ENCODE results near the gene CEMIP. TPM values are rescaled to one million over a fixed set of nuclear protein-coding genes. Genes with fewer than 3 reads are reported as not detected.

CEMIP gene
- total RNA-seq, 1 experiment from 2014 or later: 0.07 TPM

- peak overlapping the region; percentile 52 for H3K4me3 Mint-ChIP-seq (ENCODE audit: unreplicated experiment)
- no peaks in the 10 kb centered on the region for H3K9me3 Mint-ChIP-seq (ENCODE audit: unreplicated experiment)
- Histone ChIP-seq H3K4me1 (no peaks in the 10 kb centered on the region), H3K36me3 (ENCODE audit: control insufficient read depth, insufficient read depth, low read length) (no peaks in the 10 kb centered on the region), H3K4me3 (ENCODE audit: low read depth, low read length) (peak overlapping the region; percentile 5; the same call in 1 of the 2 replicates), H3K9me3 (no peaks in the 10 kb centered on the region), H3K27me3 (replicated peaks; ENCODE audit: control insufficient read depth, insufficient read depth, low read length) (no peaks in the 10 kb centered on the region)
- intact Hi-C loops (cut with micrococcal nuclease; ENCODE audit: unreplicated experiment): no loop called here
- no TSS peak for BruUV-seq (replicated peaks)
- no peak overlapping the region for H3K27ac Mint-ChIP-seq (ENCODE audit: unreplicated experiment)
- ChIA-PET CTCF (no interaction called here), POLR2A (no interaction called here)
- no peaks in the 10 kb centered on the region for H3K36me3 Mint-ChIP-seq (ENCODE audit: insufficient read depth, unreplicated experiment)
- no peaks in the 10 kb centered on the region for H3K4me1 Mint-ChIP-seq (ENCODE audit: low read depth, unreplicated experiment)
- DNase-seq: peak in 1 of 2 experiments; percentile 24
- TF ChIP-seq CTCF (IDR thresholded peaks at IDR 0.05; ENCODE audit: insufficient read depth in 1 of 2, low read depth in 1 of 2, low read length in 1 of 2, severe bottlenecking in 1 of 2, unreplicated experiment in 1 of 2): no peak
- H3K27me3 Mint-ChIP-seq (ENCODE audit: insufficient read depth, unreplicated experiment): no peaks in the 10 kb centered on the region
These were observed 25.9 kb downstream of the CEMIP start for GRCh38 chr15:80804970-80805495.

GRCh38 chr15:80811781-80812315 is 32.7 kb downstream of the CEMIP start:
- no peak for DNase-seq
- H3K4me3 Mint-ChIP-seq (ENCODE audit: unreplicated experiment): no peak overlapping the region
- H3K4me1 Mint-ChIP-seq (ENCODE audit: low read depth, unreplicated experiment): peaks cover 5% of the 10 kb centered on the region
- POLR2A ChIA-PET: no interaction called here
- Histone ChIP-seq H3K4me1 (no peaks in the 10 kb centered on the region), H3K4me3 (ENCODE audit: low read depth, low read length) (no peak overlapping the region), H3K27me3 (replicated peaks; ENCODE audit: control insufficient read depth, insufficient read depth, low read length) (no peaks in the 10 kb centered on the region), H3K36me3 (ENCODE audit: control insufficient read depth, insufficient read depth, low read length) (no peaks in the 10 kb centered on the region), H3K9me3 (no peaks in the 10 kb centered on the region)
- H3K36me3 Mint-ChIP-seq (ENCODE audit: insufficient read depth, unreplicated experiment): no peaks in the 10 kb centered on the region
- no peak for TF ChIP-seq CTCF (IDR thresholded peaks at IDR 0.05; ENCODE audit: insufficient read depth in 1 of 2, low read depth in 1 of 2, low read length in 1 of 2, severe bottlenecking in 1 of 2, unreplicated experiment in 1 of 2)
- no peak overlapping the region for H3K27ac Mint-ChIP-seq (ENCODE audit: unreplicated experiment)
- no TSS peak for BruUV-seq (replicated peaks)
- intact Hi-C loops (cut with micrococcal nuclease; ENCODE audit: unreplicated experiment): no loop called here
- CTCF ChIA-PET: interaction anchor here (0.6 kb wide), 1 partner anchor 158 kb away, joined by 3 read pairs; no protein-coding TSS in a partner anchor
- H3K9me3 Mint-ChIP-seq (ENCODE audit: unreplicated experiment): no peaks in the 10 kb centered on the region
- H3K27me3 Mint-ChIP-seq (ENCODE audit: insufficient read depth, unreplicated experiment): peaks cover 10% of the 10 kb centered on the region

- POLR2A ChIA-PET: no interaction called here
- no peaks in the 10 kb centered on the region for H3K9me3 Mint-ChIP-seq (ENCODE audit: unreplicated experiment)
- no peak overlapping the region for H3K27ac Mint-ChIP-seq (ENCODE audit: unreplicated experiment)
- Histone ChIP-seq H3K4me1 (no peaks in the 10 kb centered on the region), H3K4me3 (ENCODE audit: low read depth, low read length) (no peak overlapping the region), H3K27me3 (replicated peaks; ENCODE audit: control insufficient read depth, insufficient read depth, low read length) (no peaks in the 10 kb centered on the region), H3K9me3 (no peaks in the 10 kb centered on the region), H3K36me3 (ENCODE audit: control insufficient read depth, insufficient read depth, low read length) (no peaks in the 10 kb centered on the region)
- CTCF ChIA-PET: interaction anchor here (0.7 kb wide), 1 partner anchor 248 kb away, joined by 3 read pairs; no protein-coding TSS in a partner anchor
- BruUV-seq (replicated peaks): no TSS peak
- H3K4me1 Mint-ChIP-seq (ENCODE audit: low read depth, unreplicated experiment): peaks cover 5% of the 10 kb centered on the region
- no peak for TF ChIP-seq CTCF (IDR thresholded peaks at IDR 0.05; ENCODE audit: insufficient read depth in 1 of 2, low read depth in 1 of 2, low read length in 1 of 2, severe bottlenecking in 1 of 2, unreplicated experiment in 1 of 2)
- no peaks in the 10 kb centered on the region for H3K36me3 Mint-ChIP-seq (ENCODE audit: insufficient read depth, unreplicated experiment)
- H3K27me3 Mint-ChIP-seq (ENCODE audit: insufficient read depth, unreplicated experiment): peaks cover 13% of the 10 kb centered on the region
- no peak overlapping the region for H3K4me3 Mint-ChIP-seq (ENCODE audit: unreplicated experiment)
- no peak for DNase-seq
- intact Hi-C loops (cut with micrococcal nuclease; ENCODE audit: unreplicated experiment): no loop called here
These were observed 35.9 kb downstream of the CEMIP start for GRCh38 chr15:80815106-80815505.
